Caki2 (cell line): ENCODE data around the gene BCL7B. TPM values are rescaled to one million over a fixed set of nuclear protein-coding genes. Genes with fewer than 3 reads are reported as not detected.
"Not testable (repeated sequence)": the region's sequence is repeated elsewhere in the genome, so short reads cannot be mapped to it uniquely, and the experiment has no call there.

Source experiments
- DNase-seq: peaks from one replicate; pipeline ENCODE4 v3.0.0-alpha.2; 2015; ENCODE audit warnings: low read depth
- in situ Hi-C: cut with HindIII; loops from 2 replicates; pipeline ENCODE4 v1.10.0; 2016; ENCODE audit warnings: low sequenced_read_pairs, low pct_unique_long_range_greater_than_20kb, mixed read lengths
- total RNA-seq: library from RNA; depleted of rRNA; stranded (reverse); fragments of >200 nt; shearing (Covaris generic); gene quantifications from 2 replicates; pipeline ENCODE4 v1.2.3, GENCODE V29; 2014; ENCODE audit warnings: low replicate concordance

Gene BCL7B
- total RNA-seq, 1 experiment from 2014 or later = 61.7 TPM

- no peak for DNase-seq
- in situ Hi-C loops = no loop called here
Observed at GRCh38 chr7:73547841-73548240, 9.6 kb downstream of the BCL7B start.

DNA sequence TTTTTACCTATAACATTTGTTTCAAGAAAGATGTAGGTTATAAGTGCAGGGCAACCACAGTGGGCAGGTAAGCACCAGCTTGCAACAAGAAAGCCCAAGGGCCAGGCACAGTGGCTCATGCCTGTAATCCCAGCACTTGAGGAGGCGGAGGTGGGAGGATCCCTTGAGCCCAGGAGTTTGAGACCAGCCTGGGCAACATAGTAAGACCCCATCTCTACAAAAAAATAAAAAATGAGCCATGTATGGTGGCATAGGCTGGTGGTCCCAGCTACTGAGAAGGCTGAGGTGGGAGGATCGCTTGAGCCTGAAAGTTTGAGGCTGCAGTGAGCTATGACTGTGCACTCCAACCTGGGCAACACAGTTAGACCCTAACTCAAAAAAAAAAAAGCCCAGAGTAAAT is 12.8 kb downstream of the BCL7B start:
- in situ Hi-C loops = no loop called here
- no peak for DNase-seq

GRCh38 chr7:73541722-73542121 is 15.8 kb downstream of the BCL7B start:
- no peak for DNase-seq
- in situ Hi-C loops = no loop called here

DNA sequence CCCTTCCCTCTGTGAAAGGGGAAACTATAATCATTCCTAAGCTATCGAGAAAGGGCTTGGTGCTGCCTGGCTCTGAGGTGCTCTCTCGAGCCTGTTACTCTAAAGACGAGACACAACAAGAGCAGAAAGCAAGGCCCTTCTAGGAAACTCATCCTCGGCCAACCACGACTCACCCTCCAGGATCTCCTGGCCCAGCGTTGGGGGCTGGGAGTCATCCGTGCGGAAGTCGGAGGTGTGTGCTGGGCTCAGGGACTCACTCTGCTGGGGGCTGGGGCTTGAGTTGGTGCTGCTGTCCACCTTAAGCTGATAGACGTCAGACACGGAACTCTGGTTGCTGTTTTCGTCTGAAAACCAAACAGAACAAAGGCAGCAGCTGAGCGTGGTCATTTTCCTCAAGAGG is 17.8 kb downstream of the BCL7B start:
- in situ Hi-C loops = no loop called here
- DNase-seq = no peak

GRCh38 chr7:73538510-73538909 is 19.0 kb downstream of the BCL7B start:
- in situ Hi-C loops, DNase-seq: not testable (repeated sequence)

- DNase-seq = no peak
- in situ Hi-C loops = no loop called here
Observed at GRCh38 chr7:73537051-73537450, 20.4 kb downstream of the BCL7B start.

DNA sequence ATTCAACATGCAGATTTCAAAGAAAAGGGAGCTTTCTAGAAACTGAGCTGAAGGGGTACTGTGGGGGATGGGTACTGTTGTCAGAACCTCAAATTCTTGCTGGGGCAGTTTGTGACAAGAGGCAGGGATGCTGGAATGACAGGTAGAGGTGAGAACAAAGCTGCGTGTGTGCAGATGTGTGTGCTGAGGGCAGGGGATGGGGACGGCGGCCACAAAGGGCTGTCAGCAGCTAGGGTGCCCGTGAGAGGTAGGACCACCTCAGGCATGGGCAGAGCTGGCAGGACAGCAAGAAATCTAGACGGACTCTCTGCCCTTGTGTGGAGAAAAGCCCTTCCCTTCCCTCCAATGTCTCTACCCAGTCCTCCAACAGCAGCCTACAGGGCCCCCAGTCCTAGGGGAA is 21.0 kb downstream of the BCL7B start:
- DNase-seq = no peak
- in situ Hi-C loops = no loop called here

- in situ Hi-C loops, DNase-seq: not testable (repeated sequence)
Observed at GRCh38 chr7:73535918-73536317, 21.6 kb downstream of the BCL7B start.

DNA sequence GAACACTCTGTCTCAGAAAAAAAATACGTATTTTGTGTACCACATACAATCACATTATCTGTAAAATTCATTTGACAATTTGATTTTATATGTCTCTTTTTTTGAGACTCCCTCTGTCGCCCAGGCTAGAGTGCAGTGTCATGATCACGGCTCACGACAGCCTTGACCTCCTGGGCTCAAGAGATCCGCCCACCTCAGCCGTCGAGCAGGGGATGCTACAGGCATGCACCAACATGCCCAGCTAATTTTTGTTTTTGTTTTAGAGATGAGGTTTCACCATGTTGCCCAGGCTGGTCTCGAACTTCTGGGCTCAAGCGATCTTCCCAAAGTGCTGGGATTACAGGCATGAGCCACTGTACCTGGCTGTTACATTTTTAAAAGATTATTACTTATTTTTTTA is 23.7 kb downstream of the BCL7B start:
- in situ Hi-C loops = no loop called here
- DNase-seq = no peak

DNA sequence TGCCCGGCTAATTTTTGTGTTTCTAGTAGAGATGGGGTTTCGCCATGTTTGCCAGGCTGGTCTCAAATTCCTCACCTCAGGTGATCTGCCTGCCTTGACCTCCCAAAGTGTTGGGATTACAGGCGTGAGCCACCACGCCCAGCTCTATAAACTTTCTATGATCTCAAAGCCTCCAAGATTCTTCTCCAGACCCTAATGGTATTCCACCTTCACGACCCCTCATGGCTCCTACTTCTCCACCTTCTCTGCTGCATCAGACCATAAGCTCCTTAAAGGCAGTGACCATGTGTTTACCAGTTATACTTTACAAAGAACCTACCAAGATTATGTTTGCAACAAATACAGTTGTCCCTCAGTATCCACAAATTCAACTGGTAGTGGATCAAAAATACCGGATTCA is 25.3 kb downstream of the BCL7B start:
- in situ Hi-C loops = no loop called here
- DNase-seq = no peak

DNA sequence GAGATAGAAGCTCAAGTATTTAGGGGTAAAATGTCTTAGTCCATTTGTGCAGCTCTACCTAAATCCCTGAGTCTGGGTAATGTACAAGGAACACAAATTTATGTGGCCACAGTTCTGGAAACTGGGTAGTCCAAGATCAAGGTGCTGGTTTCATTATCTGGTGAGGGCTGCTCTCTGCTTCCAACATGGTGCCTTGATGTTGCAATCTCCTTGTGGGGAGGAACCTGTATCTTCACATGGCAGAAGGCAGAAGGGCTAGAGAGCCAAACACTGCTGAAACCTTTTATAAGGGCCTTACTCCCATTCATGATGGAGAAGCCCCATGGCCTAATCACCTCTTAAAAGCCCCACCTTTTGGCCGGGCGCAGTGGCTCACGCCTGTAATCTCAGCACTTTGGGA is 26.7 kb downstream of the BCL7B start:
- no peak for DNase-seq
- in situ Hi-C loops = no loop called here

- in situ Hi-C loops = no loop called here
- no peak for DNase-seq
Observed at GRCh38 chr7:73526896-73527821, 30.3 kb downstream of the BCL7B start.

GRCh38 chr7:73526158-73526494 is 31.4 kb downstream of the BCL7B start:
- in situ Hi-C loops, DNase-seq: not testable (repeated sequence)

GRCh38 chr7:73522105-73522872 is 35.2 kb downstream of the BCL7B start, which contains the start of gene BAZ1B:
Gene BAZ1B (minus strand): TSS chr7:73522293. CDS start chr7:73521933, 360 bp downstream.
- in situ Hi-C loops = no loop called here
- DNase-seq = peak; percentile 99

- in situ Hi-C loops = no loop called here
- peak; percentile 63 for DNase-seq
Observed at GRCh38 chr7:73521636-73522104, 35.8 kb downstream of the BCL7B start.

- no peak for DNase-seq
- in situ Hi-C loops = no loop called here
Observed at GRCh38 chr7:73520673-73521635, 36.5 kb downstream of the BCL7B start.

GRCh38 chr7:73519867-73520672 is 37.4 kb downstream of the BCL7B start:
- in situ Hi-C loops = no loop called here
- peak; percentile 40 for DNase-seq
